ENCODE results near the gene SKIC2. TPM values are rescaled to one million over a fixed set of nuclear protein-coding genes. Genes with fewer than 3 reads are reported as not detected.

SKIC2 gene
- total RNA-seq, 1 donor from 2014 or later = 92.8 TPM

DNA sequence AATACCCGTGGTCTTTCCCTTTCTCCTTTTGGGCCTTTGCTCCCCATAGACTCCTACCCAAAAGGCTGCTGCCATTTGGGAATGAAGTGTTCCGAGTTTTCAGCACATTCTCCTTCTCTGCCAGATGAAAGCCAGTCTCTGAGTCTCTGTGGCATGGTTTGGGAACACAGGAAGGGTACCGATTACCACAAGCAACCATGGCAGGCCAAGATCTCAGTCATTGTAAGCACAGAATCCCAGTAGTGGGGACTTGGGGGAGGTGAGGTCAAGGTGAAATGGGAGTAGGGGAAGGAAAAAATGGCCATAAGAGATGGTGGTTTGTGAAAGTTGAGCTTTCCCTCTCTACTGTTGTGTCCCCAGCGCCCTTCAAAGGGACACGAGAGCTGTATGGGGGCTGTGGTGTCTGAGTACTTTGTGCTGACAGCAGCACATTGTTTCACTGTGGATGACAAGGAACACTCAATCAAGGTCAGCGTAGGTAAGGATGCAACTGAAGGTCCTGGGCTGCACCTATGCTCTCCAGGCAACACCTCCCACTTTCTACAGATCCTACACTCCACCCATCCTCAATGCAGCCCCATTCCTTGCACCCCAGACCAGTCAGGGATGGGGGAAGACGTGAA, 8.9 kb upstream of the SKIC2 start:
- Mint-ChIP-seq H3K27ac (peak overlapping the region; percentile 27), H3K4me1 (peaks cover 7% of the 10 kb centered on the region), H3K4me3 (no peak overlapping the region), H3K27me3 (no peaks in the 10 kb centered on the region), H3K36me3 (ENCODE audit: low read depth) (peaks cover 25% of the 10 kb centered on the region), H3K9me3 (no peaks in the 10 kb centered on the region)
- DNase-seq = no peak
- intact Hi-C loops (cut with micrococcal nuclease) = no loop called here

- intact Hi-C loops (cut with micrococcal nuclease) = no loop called here
- H3K36me3 Mint-ChIP-seq (ENCODE audit: low read depth) = peaks cover 43% of the 10 kb centered on the region
- no peaks in the 10 kb centered on the region for H3K27me3 Mint-ChIP-seq
- peak; percentile 81 for DNase-seq
- no peak overlapping the region for H3K27ac Mint-ChIP-seq
- H3K4me1 Mint-ChIP-seq = peaks cover 3% of the 10 kb centered on the region
- no peaks in the 10 kb centered on the region for H3K9me3 Mint-ChIP-seq
- no peak overlapping the region for H3K4me3 Mint-ChIP-seq
Measured at GRCh38 chr6:31952140-31952805, 6.7 kb upstream of the SKIC2 start.

- Mint-ChIP-seq H3K4me1 (peaks cover 8% of the 10 kb centered on the region), H3K27ac (no peak overlapping the region)
Measured at GRCh38 chr6:31952890-31953289, 6.1 kb upstream of the SKIC2 start.

DNA sequence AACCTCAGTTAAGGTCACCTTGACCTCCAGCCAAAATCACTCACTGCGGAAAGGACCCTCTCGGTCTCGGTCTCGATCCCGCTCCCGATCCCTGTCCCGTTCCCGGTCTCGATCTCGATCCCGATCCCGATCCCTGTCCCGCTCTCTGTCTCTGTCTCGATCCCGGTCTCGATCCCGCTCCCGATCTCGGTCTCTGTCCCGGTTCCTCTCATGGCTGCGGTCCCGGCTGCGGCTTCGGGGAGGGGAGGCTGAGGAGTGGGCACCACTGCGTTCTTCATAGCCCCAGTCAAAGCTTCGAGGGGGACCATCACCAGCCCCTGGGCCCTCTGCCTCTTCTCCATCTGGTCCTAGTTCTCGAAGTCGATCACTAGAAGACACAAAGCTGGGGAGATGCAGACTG, 4.5 kb upstream of the SKIC2 start:
- H3K36me3 Mint-ChIP-seq (ENCODE audit: low read depth) = peaks cover 52% of the 10 kb centered on the region
- H3K27ac Mint-ChIP-seq = no peak overlapping the region
- no peaks in the 10 kb centered on the region for H3K27me3 Mint-ChIP-seq
- peaks cover 18% of the 10 kb centered on the region for H3K4me1 Mint-ChIP-seq
- no peak overlapping the region for H3K4me3 Mint-ChIP-seq
- intact Hi-C loops (cut with micrococcal nuclease) = no loop called here
- no peak for DNase-seq
- H3K9me3 Mint-ChIP-seq = no peaks in the 10 kb centered on the region

More at GRCh38 chr6:31952890-31953289, 6.1 kb upstream of the SKIC2 start:
- no peak for DNase-seq
- Mint-ChIP-seq H3K4me3 (no peak overlapping the region), H3K36me3 (ENCODE audit: low read depth) (peaks cover 47% of the 10 kb centered on the region), H3K9me3 (no peaks in the 10 kb centered on the region), H3K27me3 (no peaks in the 10 kb centered on the region)
- intact Hi-C loops (cut with micrococcal nuclease) = no loop called here

DNA sequence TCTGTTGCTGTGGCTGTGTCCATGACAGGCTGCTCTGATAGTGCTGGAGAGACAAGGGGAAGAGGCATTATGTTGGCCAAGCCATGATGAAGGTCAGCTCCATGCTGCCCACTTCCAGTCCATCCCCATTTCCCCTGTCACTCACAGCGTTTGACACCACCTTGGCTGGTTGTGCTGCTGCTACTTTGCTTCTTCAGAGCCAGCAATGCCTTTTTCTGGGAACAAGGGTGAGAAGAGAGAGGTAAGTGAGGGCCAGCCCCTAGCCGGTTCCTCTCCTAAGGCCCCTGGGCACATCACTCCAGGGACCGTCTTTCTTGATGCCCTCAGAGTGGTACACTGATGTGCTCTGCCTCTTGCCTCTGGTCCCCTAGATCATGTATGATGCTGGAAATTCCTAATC, 2.2 kb upstream of the SKIC2 start:
- peaks cover 64% of the 10 kb centered on the region for H3K36me3 Mint-ChIP-seq (ENCODE audit: low read depth)
- no peaks in the 10 kb centered on the region for H3K27me3 Mint-ChIP-seq
- H3K4me1 Mint-ChIP-seq = peaks cover 35% of the 10 kb centered on the region
- no peak overlapping the region for H3K4me3 Mint-ChIP-seq
- DNase-seq = no peak
- H3K27ac Mint-ChIP-seq = peak overlapping the region; percentile 32
- H3K9me3 Mint-ChIP-seq = no peaks in the 10 kb centered on the region
- intact Hi-C loops (cut with micrococcal nuclease) = loop anchor here (5.0 kb wide), 2 partner anchors 221 to 414 kb away; partner anchors contain the start of genes AGPAT1, DDX39B and RNF5

GRCh38 chr6:31958412-31958740, 599 bp upstream of the SKIC2 start:
- H3K27ac Mint-ChIP-seq = peak overlapping the region; percentile 95
- H3K4me1 Mint-ChIP-seq = peaks cover 36% of the 10 kb centered on the region
- H3K27me3 Mint-ChIP-seq = no peaks in the 10 kb centered on the region
- peaks cover 72% of the 10 kb centered on the region for H3K36me3 Mint-ChIP-seq (ENCODE audit: low read depth)
- intact Hi-C loops (cut with micrococcal nuclease) = loop anchor here (2.0 to 5.0 kb wide), 3 partner anchors 56 to 416 kb away; partner anchors contain the start of genes AGPAT1, DDX39B, RNF5 and ZBTB12
- no peaks in the 10 kb centered on the region for H3K9me3 Mint-ChIP-seq
- no peak for DNase-seq
- peak overlapping the region; percentile 97 for H3K4me3 Mint-ChIP-seq

GRCh38 chr6:31961616-31962015, 2.6 kb downstream of the SKIC2 start:
- H3K36me3 Mint-ChIP-seq (ENCODE audit: low read depth) = peaks cover 64% of the 10 kb centered on the region
- no peaks in the 10 kb centered on the region for H3K9me3 Mint-ChIP-seq
- H3K27me3 Mint-ChIP-seq = no peaks in the 10 kb centered on the region
- H3K4me3 Mint-ChIP-seq = no peak overlapping the region
- H3K4me1 Mint-ChIP-seq = peaks cover 36% of the 10 kb centered on the region
- DNase-seq = no peak
- H3K27ac Mint-ChIP-seq = peak overlapping the region; percentile 49
- intact Hi-C loops (cut with micrococcal nuclease) = no loop called here

DNA sequence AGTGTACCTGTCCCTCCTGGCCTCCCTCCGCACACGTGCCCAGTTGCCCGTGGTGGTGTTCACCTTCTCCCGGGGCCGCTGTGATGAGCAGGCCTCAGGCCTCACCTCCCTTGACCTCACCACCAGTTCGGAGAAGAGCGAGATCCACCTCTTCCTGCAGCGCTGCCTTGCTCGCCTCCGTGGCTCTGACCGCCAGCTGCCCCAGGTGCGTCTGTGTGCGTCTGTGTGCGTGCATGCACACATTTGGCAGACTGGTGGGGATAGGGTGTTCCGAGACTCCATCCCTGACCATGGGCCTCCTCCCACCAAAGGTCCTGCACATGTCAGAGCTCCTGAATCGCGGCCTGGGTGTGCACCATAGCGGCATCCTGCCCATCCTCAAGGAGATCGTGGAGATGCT, 4.9 kb downstream of the SKIC2 start:
- no peak overlapping the region for H3K4me3 Mint-ChIP-seq
- DNase-seq = no peak
- no peaks in the 10 kb centered on the region for H3K9me3 Mint-ChIP-seq
- no peaks in the 10 kb centered on the region for H3K27me3 Mint-ChIP-seq
- peaks cover 69% of the 10 kb centered on the region for H3K36me3 Mint-ChIP-seq (ENCODE audit: low read depth)
- no peak overlapping the region for H3K27ac Mint-ChIP-seq
- H3K4me1 Mint-ChIP-seq = peaks cover 23% of the 10 kb centered on the region
- intact Hi-C loops (cut with micrococcal nuclease) = no loop called here

DNA sequence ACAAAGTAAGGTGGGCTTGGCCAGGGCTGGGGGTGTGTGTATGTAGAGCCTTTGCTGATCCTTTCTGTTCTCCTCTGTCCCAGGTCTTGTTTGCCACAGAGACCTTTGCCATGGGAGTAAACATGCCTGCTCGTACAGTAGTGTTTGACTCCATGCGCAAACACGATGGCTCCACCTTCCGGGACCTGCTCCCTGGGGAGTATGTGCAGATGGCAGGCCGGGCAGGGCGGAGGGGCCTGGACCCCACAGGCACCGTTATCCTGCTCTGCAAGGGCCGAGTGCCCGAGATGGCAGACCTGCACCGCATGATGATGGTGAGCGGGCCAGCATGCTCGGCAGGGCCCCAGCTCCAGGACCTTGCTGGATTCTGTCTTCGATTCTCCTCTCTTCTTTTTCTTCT, 6.7 kb downstream of the SKIC2 start:
- Mint-ChIP-seq H3K36me3 (ENCODE audit: low read depth) (peaks cover 76% of the 10 kb centered on the region), H3K4me3 (no peak overlapping the region), H3K27me3 (no peaks in the 10 kb centered on the region), H3K4me1 (peaks cover 20% of the 10 kb centered on the region), H3K27ac (no peak overlapping the region), H3K9me3 (no peaks in the 10 kb centered on the region)
- intact Hi-C loops (cut with micrococcal nuclease) = no loop called here
- no peak for DNase-seq

GRCh38 chr6:31966506-31966905, 7.5 kb downstream of the SKIC2 start:
- H3K36me3 Mint-ChIP-seq (ENCODE audit: low read depth) = peaks cover 69% of the 10 kb centered on the region
- H3K9me3 Mint-ChIP-seq = no peaks in the 10 kb centered on the region
- no peak overlapping the region for H3K27ac Mint-ChIP-seq
- intact Hi-C loops (cut with micrococcal nuclease) = no loop called here
- H3K4me3 Mint-ChIP-seq = no peak overlapping the region
- DNase-seq = no peak
- H3K27me3 Mint-ChIP-seq = no peaks in the 10 kb centered on the region
- H3K4me1 Mint-ChIP-seq = peaks cover 21% of the 10 kb centered on the region

DNA sequence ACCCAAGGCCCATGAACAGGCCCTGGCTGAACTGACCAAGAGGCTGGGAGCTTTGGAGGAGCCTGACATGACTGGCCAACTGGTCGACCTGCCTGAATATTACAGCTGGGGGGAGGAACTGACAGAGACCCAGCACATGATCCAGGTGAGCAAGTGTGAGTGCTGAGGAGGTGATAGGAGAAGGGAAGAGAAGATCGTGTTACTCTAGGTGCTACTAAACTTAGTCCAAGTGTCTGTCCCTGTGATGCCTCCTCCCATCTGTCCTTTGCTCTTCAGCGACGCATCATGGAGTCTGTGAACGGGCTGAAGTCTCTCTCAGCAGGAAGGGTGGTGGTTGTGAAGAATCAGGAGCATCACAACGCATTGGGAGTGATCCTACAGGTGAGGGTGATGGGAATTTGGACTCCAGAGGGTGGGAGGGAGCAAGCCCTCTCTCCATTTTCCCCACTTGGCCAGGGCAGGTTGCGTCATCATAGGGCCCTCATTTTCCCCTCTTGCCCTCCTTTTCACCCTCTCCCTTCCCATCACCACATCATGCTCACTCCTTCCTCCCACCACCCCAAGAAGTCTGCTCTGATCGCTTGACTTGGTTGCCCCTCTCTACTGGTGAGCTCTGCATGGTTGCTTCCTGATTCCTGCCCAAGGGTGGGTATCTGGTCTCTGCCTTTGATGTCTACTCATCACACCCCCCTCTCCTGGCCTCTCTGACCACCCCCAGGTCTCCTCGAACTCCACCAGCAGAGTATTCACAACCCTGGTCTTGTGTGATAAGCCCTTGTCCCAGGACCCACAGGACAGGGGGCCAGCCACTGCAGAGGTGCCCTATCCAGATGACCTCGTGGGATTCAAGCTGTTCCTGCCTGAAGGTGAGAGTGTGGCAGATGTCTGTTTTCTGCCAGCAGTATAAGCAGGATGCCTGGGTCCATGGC, 8.3 kb downstream of the SKIC2 start:
- intact Hi-C loops (cut with micrococcal nuclease) = no loop called here
- H3K4me3 Mint-ChIP-seq = no peak overlapping the region
- no peaks in the 10 kb centered on the region for H3K9me3 Mint-ChIP-seq
- H3K36me3 Mint-ChIP-seq (ENCODE audit: low read depth) = peaks cover 65% of the 10 kb centered on the region
- H3K27me3 Mint-ChIP-seq = peaks cover 2% of the 10 kb centered on the region
- no peak for DNase-seq
- no peak overlapping the region for H3K27ac Mint-ChIP-seq
- H3K4me1 Mint-ChIP-seq = peaks cover 21% of the 10 kb centered on the region

DNA sequence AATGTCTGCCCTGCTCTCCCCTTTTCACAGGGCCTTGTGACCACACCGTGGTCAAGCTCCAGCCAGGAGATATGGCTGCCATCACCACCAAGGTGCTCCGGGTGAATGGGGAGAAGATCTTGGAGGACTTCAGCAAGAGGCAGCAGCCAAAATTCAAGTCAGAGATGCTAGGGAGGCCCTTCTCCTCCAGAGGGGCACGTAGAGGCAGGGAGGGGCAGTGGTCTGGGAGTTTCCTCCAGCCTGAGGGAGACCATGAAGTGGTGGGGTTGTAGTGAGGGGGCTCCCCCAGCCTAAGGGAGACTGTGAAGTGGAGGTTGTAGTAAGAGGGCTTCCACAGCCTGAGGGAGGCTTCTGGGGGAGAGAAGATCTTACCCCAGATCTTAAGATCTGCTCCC, 8.9 kb downstream of the SKIC2 start:
- no peak for DNase-seq
- no peak overlapping the region for H3K4me3 Mint-ChIP-seq
- H3K27me3 Mint-ChIP-seq = peaks cover 2% of the 10 kb centered on the region
- H3K36me3 Mint-ChIP-seq (ENCODE audit: low read depth) = peaks cover 58% of the 10 kb centered on the region
- H3K9me3 Mint-ChIP-seq = no peaks in the 10 kb centered on the region
- H3K4me1 Mint-ChIP-seq = peaks cover 27% of the 10 kb centered on the region
- intact Hi-C loops (cut with micrococcal nuclease) = no loop called here
- H3K27ac Mint-ChIP-seq = no peak overlapping the region

GRCh38 chr6:31968326-31968725, 9.4 kb downstream of the SKIC2 start:
- Mint-ChIP-seq H3K36me3 (ENCODE audit: low read depth) (peaks cover 57% of the 10 kb centered on the region), H3K27me3 (peaks cover 2% of the 10 kb centered on the region), H3K27ac (no peak overlapping the region), H3K9me3 (no peaks in the 10 kb centered on the region), H3K4me1 (peaks cover 31% of the 10 kb centered on the region), H3K4me3 (no peak overlapping the region)
- DNase-seq = no peak
- intact Hi-C loops (cut with micrococcal nuclease) = no loop called here

All from activated CD4-positive, alpha-beta T cell treated with anti-CD3 and anti-CD28 coated beads, Interleukin-2, amount 10 ng/mL, durations not matched to agents 24 days and 14 days (primary cell).